ENCODE measurements around the gene MYO18A. TPM values are rescaled to one million over a fixed set of nuclear protein-coding genes. Genes with fewer than 3 reads are reported as not detected.
"Not testable (repeated sequence)": the region's sequence is repeated elsewhere in the genome, so short reads cannot be mapped to it uniquely, and the experiment has no call there.

The MYO18A gene
- total RNA-seq, 1 donor from 2014 or later: 373 TPM

GRCh38 chr17:29169806-29170591 is 10.2 kb downstream of the MYO18A start:
- intact Hi-C loops (cut with DNase I): no loop called here
- no peak for DNase-seq (ENCODE audit: missing footprints)
- ATAC-seq: no peak

- intact Hi-C loops (cut with DNase I): not testable (repeated sequence)
Observed at GRCh38 chr17:29168759-29169126, 11.5 kb downstream of the MYO18A start.

GRCh38 chr17:29168079-29168758 is 12.0 kb downstream of the MYO18A start:
- ATAC-seq (no peak), DNase-seq (ENCODE audit: missing footprints) (no peak)
- intact Hi-C loops (cut with DNase I): no loop called here

More at GRCh38 chr17:29168759-29169126, 11.5 kb downstream of the MYO18A start:
- DNase-seq (ENCODE audit: missing footprints); ATAC-seq: not testable (repeated sequence)

- ATAC-seq: no peak
Observed at GRCh38 chr17:29167393-29168078, 12.7 kb downstream of the MYO18A start.

GRCh38 chr17:29166507-29166887 is 13.7 kb downstream of the MYO18A start:
- intact Hi-C loops (cut with DNase I): no loop called here
- ATAC-seq (no peak), DNase-seq (ENCODE audit: missing footprints) (no peak)

More at GRCh38 chr17:29167393-29168078, 12.7 kb downstream of the MYO18A start:
- intact Hi-C loops (cut with DNase I): no loop called here
- no peak for DNase-seq (ENCODE audit: missing footprints)

- ATAC-seq (no peak), DNase-seq (ENCODE audit: missing footprints) (no peak)
- intact Hi-C loops (cut with DNase I): no loop called here
Observed at GRCh38 chr17:29165800-29166506, 14.2 kb downstream of the MYO18A start.

- ATAC-seq (no peak), DNase-seq (ENCODE audit: missing footprints) (no peak)
- intact Hi-C loops (cut with DNase I): no loop called here
Observed at GRCh38 chr17:29165261-29165660, 14.9 kb downstream of the MYO18A start.

GRCh38 chr17:29163563-29163962 is 16.6 kb downstream of the MYO18A start:
- no peak for ATAC-seq
- DNase-seq (ENCODE audit: missing footprints): no peak
- intact Hi-C loops (cut with DNase I): no loop called here

GRCh38 chr17:29162909-29163341 is 17.3 kb downstream of the MYO18A start:
- intact Hi-C loops (cut with DNase I): no loop called here
- DNase-seq (ENCODE audit: missing footprints) (no peak), ATAC-seq (no peak)

- DNase-seq (ENCODE audit: missing footprints) (no peak), ATAC-seq (no peak)
- intact Hi-C loops (cut with DNase I): no loop called here
Observed at GRCh38 chr17:29162082-29162908, 17.9 kb downstream of the MYO18A start.

GRCh38 chr17:29160253-29160652 is 19.9 kb downstream of the MYO18A start:
- ATAC-seq: no peak
- no peak for DNase-seq (ENCODE audit: missing footprints)
- intact Hi-C loops (cut with DNase I): no loop called here

- DNase-seq (ENCODE audit: missing footprints) (no peak), ATAC-seq (no peak)
- intact Hi-C loops (cut with DNase I): no loop called here
Observed at GRCh38 chr17:29159306-29159860, 20.8 kb downstream of the MYO18A start.

- intact Hi-C loops (cut with DNase I): no loop called here
- DNase-seq (ENCODE audit: missing footprints): no peak
Observed at GRCh38 chr17:29158488-29159275, 21.5 kb downstream of the MYO18A start.

GRCh38 chr17:29158096-29158487 is 22.1 kb downstream of the MYO18A start:
- no peak for ATAC-seq
- no peak for DNase-seq (ENCODE audit: missing footprints)
- intact Hi-C loops (cut with DNase I): no loop called here

More at GRCh38 chr17:29158488-29159275, 21.5 kb downstream of the MYO18A start:
- no peak for ATAC-seq

GRCh38 chr17:29157310-29157709 is 22.9 kb downstream of the MYO18A start:
- DNase-seq (ENCODE audit: missing footprints) (no peak), ATAC-seq (no peak)
- intact Hi-C loops (cut with DNase I): no loop called here

GRCh38 chr17:29156781-29157180 is 23.4 kb downstream of the MYO18A start:
- ATAC-seq (no peak), DNase-seq (ENCODE audit: missing footprints) (no peak)

GRCh38 chr17:29155966-29156338 is 24.2 kb downstream of the MYO18A start:
- ATAC-seq (no peak), DNase-seq (ENCODE audit: missing footprints) (no peak)
- intact Hi-C loops (cut with DNase I): no loop called here

More at GRCh38 chr17:29156781-29157180, 23.4 kb downstream of the MYO18A start:
- intact Hi-C loops (cut with DNase I): no loop called here

Measured in Right ventricle myocardium inferior (tissue), 1 donor.